Spleen (tissue), 7 donors: Measurements from ENCODE around the gene TAS2R40.

Source experiments
- CTCF ChIP-seq, 11 experiments: fragments of 200-600 bp in 7 of 11; fragments of 450-650 bp in 4 of 11; sonication (generic) in 4 of 11; IDR thresholded peaks in 8 of 11; conservative IDR thresholded peaks in 3 of 11; 1 replicate in 7 of 11; 2 replicates in 4 of 11; pipeline versions ENCODE4 v1.4.0 to v1.8.0; 2016 to 2021; ENCODE audit warnings: antibody characterized with exemption in 11 of 11, inconsistent platforms in 4 of 11, mild to moderate bottlenecking in 1 of 11
- POLR2A ChIP-seq, 3 donors: fragments of 450-650 bp; IDR thresholded peaks; one replicate each; pipeline ENCODE4 v1.5.1; 2017; ENCODE audit warnings: antibody characterized with exemption in 3 of 3, mild to moderate bottlenecking in 1 of 3
- donor health status: DM: no; HTN: no; CAD: no; lungs with moderate emphysema.
- donor health status: DM: no; HTN: no; CAD: no.
- donor health status: DM: no; HTN: no; CAD: no.

GRCh38 chr7:143250822-143251221, 29.0 kb downstream of the TAS2R40 start:
- no peak for TF ChIP-seq CTCF (IDR thresholded peaks at IDR 0.05 in 8 of 11, conservative IDR thresholded peaks at IDR 0.05 in 3 of 11)
- TF ChIP-seq POLR2A (IDR thresholded peaks at IDR 0.05), result no peak
